Heart left ventricle (tissue), 13 donors: ENCODE data around the gene PRSS57.

Source experiments
- POLR2A ChIP-seq, 2 donors: fragments of 450-650 bp; IDR thresholded peaks; one replicate each; pipeline ENCODE4 v1.6.1; 2017; ENCODE audit warnings: antibody characterized with exemption in 2 of 2, mild to moderate bottlenecking in 2 of 2, moderate library complexity in 2 of 2
- TF ChIP-seq, protein P1 (sequence below), 12 donors: fragments of 200-600 bp; sonication (generic) in 4 of 12; IDR thresholded peaks; one replicate each; pipeline versions ENCODE4 v1.5.0 to v1.8.0; 2018 to 2022; ENCODE audit warnings: antibody characterized with exemption in 12 of 12, mild to moderate bottlenecking in 5 of 12
- donor health status: ischemic (EF 13 %, LVEDD 7.1; RV severe dilation, severe dysfunction).
- donor health status: DM: no; HTN: yes; CAD: no.
- donor health status: DM: no; HTN: no; CAD: no.
- donor health status: ischemic (EF 25% LVEDD 6.9; RV normal size, moderate dysfunction).
- donor health status: ischemic (EF 25% LVEDD 5.7; RV mildly dilated, moderate dysfunction).
- donor health status: ischemic (EF 35%, LVEDD 5.7; RV mildly dilated, moderate dysfunction).
- donor health status: nonischemic (EF 11% LVEDD 7.7; RV severe dilation, severe dysfunction).
- donor health status: DM: yes; HTN: yes; CAD: no.
- donor health status: PGD.
- donor health status: ischemic (EF 29% LVEDD 5.4; RV normal size, mild dysfunction).
- donor health status: nonischemic (EF 23%, LVEDD 6.1; RV moderate dilation, normal function).

DNA sequence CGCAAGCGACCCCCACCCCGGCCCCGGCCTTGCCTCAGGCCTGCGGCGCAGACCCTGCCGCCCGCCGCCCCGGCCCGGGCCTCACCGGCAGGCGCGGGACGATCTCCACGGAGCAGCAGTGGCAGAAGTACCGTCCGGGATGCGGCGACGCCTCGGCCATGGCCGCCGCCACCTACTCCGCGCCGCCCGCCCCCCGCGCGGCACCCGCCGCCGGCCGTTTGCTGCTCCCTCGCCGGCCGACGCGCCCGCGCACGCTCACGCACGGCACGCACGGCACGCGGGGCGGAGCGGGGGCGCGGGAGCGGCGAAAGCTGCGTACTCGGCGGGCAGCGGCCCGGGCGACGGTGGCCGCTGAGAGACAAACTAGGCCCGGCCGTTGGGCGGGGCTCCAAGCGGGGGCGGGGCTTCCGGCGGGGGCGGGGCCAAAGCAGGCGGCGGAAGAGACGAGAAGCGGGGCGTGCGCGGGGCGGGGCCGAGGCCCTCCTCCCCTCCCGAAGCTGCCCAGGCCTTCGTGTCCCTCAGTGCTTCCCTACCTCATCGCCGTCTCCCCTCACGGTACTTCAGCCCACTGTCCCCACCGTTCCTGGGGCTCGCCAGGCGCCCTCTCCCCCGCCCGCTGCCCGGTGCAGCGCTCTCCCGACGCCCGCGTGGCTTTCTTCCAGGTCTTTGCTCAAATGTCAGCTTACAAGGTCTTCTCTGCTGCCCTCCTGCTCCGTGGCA is 32.1 kb downstream of the PRSS57 start, which contains the start of gene RNF126:
- TF ChIP-seq, protein P1, sequence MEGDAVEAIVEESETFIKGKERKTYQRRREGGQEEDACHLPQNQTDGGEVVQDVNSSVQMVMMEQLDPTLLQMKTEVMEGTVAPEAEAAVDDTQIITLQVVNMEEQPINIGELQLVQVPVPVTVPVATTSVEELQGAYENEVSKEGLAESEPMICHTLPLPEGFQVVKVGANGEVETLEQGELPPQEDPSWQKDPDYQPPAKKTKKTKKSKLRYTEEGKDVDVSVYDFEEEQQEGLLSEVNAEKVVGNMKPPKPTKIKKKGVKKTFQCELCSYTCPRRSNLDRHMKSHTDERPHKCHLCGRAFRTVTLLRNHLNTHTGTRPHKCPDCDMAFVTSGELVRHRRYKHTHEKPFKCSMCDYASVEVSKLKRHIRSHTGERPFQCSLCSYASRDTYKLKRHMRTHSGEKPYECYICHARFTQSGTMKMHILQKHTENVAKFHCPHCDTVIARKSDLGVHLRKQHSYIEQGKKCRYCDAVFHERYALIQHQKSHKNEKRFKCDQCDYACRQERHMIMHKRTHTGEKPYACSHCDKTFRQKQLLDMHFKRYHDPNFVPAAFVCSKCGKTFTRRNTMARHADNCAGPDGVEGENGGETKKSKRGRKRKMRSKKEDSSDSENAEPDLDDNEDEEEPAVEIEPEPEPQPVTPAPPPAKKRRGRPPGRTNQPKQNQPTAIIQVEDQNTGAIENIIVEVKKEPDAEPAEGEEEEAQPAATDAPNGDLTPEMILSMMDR (IDR thresholded peaks at IDR 0.05), result no peak
- peak in 1 of 2 donors; percentile 24 for TF ChIP-seq POLR2A (IDR thresholded peaks at IDR 0.05)
